ENCODE results near the gene LSM12. TPM values are rescaled to one million over a fixed set of nuclear protein-coding genes. Genes with fewer than 3 reads are reported as not detected.
"Not testable (repeated sequence)": the region's sequence is repeated elsewhere in the genome, so short reads cannot be mapped to it uniquely, and the experiment has no call there.

Gene LSM12
- 21.8 and 32.0 TPM in 2 replicates for total RNA-seq

GRCh38 chr17:44066204-44066930, at the start of gene LSM12:
Gene LSM12 (minus strand): TSS chr17:44066671. CDS start chr17:44066587, 84 bp downstream.
- DNase-seq: peak; percentile 95

GRCh38 chr17:44115585-44116415, 49.3 kb upstream of the LSM12 start:
- peak; percentile 74 for DNase-seq

GRCh38 chr17:44113868-44114840, 47.7 kb upstream of the LSM12 start:
- no peak for DNase-seq

- DNase-seq: no peak
Measured at GRCh38 chr17:44113382-44113781, 46.9 kb upstream of the LSM12 start.

GRCh38 chr17:44112284-44113280, 46.1 kb upstream of the LSM12 start:
- DNase-seq: no peak

DNA sequence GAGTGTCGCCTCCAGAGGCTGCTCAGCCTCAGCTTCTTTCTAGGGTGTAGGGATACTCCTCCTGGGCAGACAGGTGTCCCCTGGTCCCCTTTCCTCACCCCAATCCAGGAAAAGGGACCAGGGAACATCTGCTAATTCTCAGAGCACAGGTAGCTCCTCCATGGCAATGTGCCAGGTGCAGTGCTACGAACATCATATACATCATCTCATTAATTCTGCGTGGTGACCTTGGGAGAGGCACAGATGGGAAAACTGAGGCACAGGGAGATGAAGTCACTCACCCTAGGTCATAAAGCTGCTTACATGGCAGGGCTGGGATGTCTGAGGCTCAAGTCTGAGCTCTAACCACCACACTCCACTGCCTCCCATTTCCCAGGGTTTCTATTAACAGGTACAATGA, 45.3 kb upstream of the LSM12 start:
- DNase-seq: no peak

- peak; percentile 85 for DNase-seq
Measured at GRCh38 chr17:44110823-44111633, 44.6 kb upstream of the LSM12 start.

DNA sequence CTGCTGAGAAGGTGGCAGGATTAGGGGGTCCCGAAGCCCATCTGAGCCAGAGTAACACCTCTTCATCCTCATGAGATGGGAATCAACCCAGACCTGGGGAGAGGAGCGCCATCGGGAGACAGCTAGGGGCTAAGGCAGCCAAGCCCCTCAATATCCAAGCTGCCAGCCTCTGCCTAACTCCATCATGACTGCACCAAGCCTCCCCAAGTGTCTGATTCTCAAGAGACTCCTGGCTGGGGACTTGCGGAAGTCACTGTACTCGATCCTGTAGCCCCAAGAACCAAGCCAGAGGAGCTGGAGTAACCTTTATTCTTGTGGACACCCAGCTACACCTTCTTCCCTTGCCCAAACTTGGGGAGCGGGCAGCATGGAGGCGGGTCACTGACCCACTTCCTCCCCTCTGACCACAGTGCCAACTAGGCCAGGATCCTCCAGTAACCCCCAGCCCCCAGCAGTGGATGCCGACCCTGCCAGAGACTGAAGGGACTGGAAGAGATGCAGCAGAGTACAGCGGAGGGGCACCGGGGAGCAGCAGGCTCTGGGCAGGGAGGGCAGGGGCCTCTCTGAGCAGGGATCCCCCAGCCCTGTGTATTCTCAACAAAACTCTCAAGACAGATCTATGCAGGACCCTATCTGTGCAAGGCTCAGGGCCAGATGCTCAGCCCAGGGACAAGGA, 43.7 kb upstream of the LSM12 start:
- no peak for DNase-seq

DNA sequence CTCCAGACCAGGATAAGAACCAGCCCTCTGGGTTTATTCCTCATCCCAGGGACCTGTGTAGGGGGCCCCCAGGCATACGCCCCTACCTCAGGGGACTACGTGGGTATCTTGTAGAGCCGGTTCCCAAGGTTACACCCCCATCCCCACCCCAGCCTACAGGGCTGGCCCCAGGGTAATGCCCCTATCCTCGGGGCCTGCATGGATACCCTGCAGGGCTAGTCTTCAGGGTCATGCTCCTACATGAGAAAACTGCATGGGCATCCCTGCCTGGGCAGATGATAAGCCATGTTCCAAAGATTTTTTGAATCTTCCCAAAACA, 42.8 kb upstream of the LSM12 start:
- DNase-seq: no peak

DNA sequence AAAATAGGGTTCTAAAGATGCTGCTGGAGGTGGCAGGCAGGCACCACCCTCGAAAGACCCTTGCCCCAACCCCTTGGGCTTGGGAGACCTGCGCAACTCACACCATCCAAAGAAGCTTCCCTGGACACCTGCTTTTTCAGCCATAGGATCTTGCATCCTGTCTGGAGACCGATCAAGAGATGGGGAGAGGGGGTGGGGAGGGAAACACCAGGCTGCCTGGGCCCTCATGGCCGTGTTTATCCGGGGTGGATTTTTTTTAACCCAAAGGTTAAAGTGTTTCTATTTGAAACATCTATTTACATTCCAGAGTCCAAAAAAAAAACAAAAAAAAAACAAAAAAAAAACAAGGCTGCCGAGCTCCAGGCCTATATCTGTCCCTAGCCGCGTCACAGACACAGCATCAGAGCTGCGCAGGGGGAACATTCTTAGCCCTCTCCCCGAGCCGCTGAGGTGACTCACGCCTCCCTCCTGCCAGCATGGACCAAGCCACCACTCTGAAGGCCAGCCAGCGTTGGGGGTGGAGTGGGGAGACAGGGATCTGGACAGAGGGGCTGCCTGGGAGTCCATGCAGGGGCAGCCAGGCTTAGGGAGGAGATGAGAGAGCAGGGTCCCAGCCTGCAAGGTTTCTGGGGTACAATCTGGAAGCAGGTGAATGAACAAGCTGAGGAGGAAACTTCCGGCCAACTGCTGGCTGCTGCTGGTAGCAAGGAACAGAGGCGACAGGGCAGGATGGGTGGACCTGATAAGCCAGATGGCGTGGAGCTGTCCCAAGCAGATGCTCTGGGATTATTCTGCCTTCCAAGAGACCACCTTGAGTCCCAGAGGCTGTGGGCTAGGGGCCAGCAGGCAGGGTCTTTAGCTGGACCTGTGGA, 42.2 kb upstream of the LSM12 start:
- peak; percentile 71 for DNase-seq

DNA sequence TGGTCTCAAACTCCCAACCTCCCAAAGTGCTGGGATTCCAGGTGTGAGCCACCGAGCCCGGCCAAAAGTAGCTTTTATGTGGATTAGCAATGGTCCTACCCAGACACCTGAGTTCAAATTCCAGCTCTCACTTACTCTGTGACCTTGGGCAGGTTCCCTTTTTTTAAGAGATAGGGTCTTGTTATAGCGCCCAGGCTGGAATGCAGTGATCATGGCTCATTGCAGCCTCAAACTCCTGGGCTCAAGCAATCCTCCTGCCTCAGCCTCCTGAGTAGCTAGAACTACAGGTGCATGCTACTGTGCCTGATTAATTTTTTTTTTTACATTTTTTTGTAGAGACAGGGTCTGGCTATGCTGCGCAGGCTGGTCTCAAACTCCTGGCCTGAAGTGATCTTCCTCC, 40.3 kb upstream of the LSM12 start:
- DNase-seq: no peak

GRCh38 chr17:44105941-44106340, 39.5 kb upstream of the LSM12 start:
- no peak for DNase-seq

GRCh38 chr17:44105483-44105882, 39.0 kb upstream of the LSM12 start:
- DNase-seq: no peak

DNA sequence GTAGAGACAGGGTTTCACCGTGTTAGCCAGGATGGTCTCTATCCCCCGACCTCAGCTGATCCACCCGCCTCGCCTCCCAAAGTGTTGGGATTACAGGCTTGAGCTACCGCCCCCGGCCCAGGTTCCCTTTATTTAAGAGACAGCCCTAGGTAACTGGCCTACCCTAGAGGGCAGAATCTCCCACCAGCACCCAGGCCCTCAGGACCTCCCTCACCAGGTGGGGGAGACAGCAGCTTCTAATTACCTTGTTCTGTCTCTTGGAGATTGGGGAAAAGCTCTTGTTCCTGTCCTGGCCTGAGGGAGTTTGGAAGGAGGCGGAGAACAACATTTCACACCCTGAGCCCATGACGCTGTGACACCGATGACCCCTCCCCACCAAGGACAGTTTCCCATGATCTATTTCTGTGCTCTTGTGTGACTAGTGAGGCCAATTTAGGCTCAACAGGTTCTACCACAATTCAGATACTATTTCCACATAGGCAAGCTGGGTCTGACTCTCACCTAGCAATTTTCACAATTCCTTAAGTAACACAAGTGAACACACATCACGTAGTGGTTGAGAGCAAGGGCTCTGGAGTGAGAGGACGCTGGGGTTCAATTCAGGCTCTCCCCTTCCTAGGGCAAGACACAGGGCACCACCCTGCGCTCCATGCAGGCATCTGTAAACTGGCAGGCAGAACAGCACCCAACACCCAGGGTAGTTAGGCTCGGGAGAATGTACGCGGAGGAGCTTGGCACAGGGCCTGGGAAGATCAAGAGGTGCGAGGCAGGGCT, 36.6 kb upstream of the LSM12 start:
- no peak for DNase-seq

GRCh38 chr17:44101858-44102257, 35.4 kb upstream of the LSM12 start:
- not testable (repeated sequence) for DNase-seq

GRCh38 chr17:44097110-44097958, 30.9 kb upstream of the LSM12 start:
- DNase-seq: no peak
